Mesothelial cell of epicardium (in vitro differentiated cells): ENCODE results near the gene HMGCL. TPM values are rescaled to one million over a fixed set of nuclear protein-coding genes. Genes with fewer than 3 reads are reported as not detected.

ENCODE experiments used
- DNase-seq, 2 experiments: peaks; one replicate each; pipeline ENCODE4 v3.0.0; 2021; ENCODE audit warnings: low spot score in 2 of 2; ENCODE audit not compliant: unreplicated experiment in 2 of 2
- H3K27ac Mint-ChIP-seq: 2 replicates; pipeline ENCODE4 v1.8.0; 2021; ENCODE audit warnings: mixed read lengths
- H3K27me3 Mint-ChIP-seq: 2 replicates; pipeline ENCODE4 v1.8.0; 2021; ENCODE audit warnings: low read depth, mixed read lengths
- H3K36me3 Mint-ChIP-seq: 2 replicates; pipeline ENCODE4 v1.8.0; 2021; ENCODE audit warnings: mixed read lengths
- H3K4me1 Mint-ChIP-seq: 2 replicates; pipeline ENCODE4 v1.8.0; 2021; ENCODE audit warnings: mixed read lengths
- H3K4me3 Mint-ChIP-seq: 2 replicates; pipeline ENCODE4 v1.8.0; 2021; ENCODE audit warnings: mild to moderate bottlenecking, moderate library complexity, mixed read lengths
- H3K9me3 Mint-ChIP-seq: 2 replicates; pipeline ENCODE4 v1.8.0; 2021; ENCODE audit warnings: mixed read lengths
- total RNA-seq: library from RNA; stranded (reverse); gene quantifications from 3 replicates; pipeline ENCODE4 v1.2.1, GENCODE V29; 2021
- TF ChIP-seq, protein P1 (sequence below): fragments of 200-600 bp; sonication (generic); IDR thresholded peaks from one replicate; pipeline ENCODE4 v1.5.0; 2021; ENCODE audit warnings: antibody characterized with exemption; ENCODE audit not compliant: unreplicated experiment

Gene HMGCL
- 27.4 to 30.7 TPM (median 29.2 TPM) in 3 replicates for total RNA-seq

DNA sequence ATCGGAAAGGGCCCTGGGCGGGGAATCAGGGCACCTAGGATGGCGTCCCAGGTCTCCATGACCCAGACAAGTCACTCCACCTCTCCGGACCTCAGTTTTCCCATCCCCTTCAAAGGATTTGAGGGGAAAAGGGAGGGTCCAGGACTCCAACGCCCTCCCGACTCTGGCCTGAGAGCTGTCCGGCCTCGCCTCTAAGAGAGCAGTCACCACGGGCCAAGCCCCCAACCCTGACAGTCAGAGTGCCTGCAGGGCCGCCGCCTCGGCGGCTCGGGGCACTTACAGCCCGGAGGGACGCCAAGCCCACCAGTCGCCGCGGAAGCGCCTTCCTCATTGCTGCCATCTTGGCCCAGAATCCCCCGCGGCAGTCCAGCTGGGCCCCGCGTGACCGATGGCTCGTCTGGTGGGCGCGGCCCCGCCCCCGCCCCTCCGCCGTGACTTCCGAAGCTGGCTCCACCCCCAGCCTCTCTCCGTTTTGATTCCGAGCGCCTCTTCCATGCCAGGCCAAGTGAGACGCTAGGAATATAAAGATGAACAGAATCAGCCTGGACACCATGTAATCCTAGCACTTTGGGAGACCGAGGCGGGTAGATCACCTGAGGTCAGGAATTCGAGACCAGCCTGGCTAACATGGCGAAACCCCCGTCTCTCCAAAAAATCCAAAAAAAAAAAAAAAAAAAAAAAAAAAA is at the start of gene HMGCL:
Gene HMGCL, minus strand, starts transcription at position 354 of the 686 bp plus-strand sequence. Its CDS starts 14 bp downstream, at position 340.
- H3K4me1 Mint-ChIP-seq = peaks cover 13% of the 10 kb centered on the region
- TF ChIP-seq, protein P1, sequence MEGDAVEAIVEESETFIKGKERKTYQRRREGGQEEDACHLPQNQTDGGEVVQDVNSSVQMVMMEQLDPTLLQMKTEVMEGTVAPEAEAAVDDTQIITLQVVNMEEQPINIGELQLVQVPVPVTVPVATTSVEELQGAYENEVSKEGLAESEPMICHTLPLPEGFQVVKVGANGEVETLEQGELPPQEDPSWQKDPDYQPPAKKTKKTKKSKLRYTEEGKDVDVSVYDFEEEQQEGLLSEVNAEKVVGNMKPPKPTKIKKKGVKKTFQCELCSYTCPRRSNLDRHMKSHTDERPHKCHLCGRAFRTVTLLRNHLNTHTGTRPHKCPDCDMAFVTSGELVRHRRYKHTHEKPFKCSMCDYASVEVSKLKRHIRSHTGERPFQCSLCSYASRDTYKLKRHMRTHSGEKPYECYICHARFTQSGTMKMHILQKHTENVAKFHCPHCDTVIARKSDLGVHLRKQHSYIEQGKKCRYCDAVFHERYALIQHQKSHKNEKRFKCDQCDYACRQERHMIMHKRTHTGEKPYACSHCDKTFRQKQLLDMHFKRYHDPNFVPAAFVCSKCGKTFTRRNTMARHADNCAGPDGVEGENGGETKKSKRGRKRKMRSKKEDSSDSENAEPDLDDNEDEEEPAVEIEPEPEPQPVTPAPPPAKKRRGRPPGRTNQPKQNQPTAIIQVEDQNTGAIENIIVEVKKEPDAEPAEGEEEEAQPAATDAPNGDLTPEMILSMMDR = no peak
- H3K4me3 Mint-ChIP-seq = peak within 1 kb of the TSS; percentile 96
- H3K27ac Mint-ChIP-seq = peak within 1 kb of the TSS; percentile 97
- no peaks in the 10 kb centered on the region for H3K36me3 Mint-ChIP-seq
- H3K9me3 Mint-ChIP-seq = no peaks in the 10 kb centered on the region
- H3K27me3 Mint-ChIP-seq = no peaks in the 10 kb centered on the region
- DNase-seq = peak; percentile 89

DNA sequence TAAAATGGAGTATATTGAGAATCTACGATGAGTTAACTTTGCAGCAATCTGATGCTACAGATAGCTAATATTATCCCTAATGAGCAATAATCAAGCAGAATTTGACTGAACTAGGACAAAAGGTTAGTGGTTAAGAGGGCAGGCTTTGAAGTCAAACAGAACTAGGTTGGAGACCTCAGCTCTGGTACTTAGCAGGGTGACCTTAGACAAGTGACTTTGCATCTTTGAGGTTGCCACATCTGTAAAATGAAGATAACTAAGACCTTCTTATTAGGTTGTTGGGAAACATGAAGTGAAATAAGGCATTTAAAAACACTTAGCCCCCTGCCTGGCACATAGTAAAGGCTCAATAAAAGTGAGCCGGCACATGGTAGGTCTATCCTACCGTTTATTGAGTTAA is 47.2 kb upstream of the HMGCL start:
- peaks cover 4% of the 10 kb centered on the region for H3K4me1 Mint-ChIP-seq
- peaks cover 9% of the 10 kb centered on the region for H3K9me3 Mint-ChIP-seq
- no peak overlapping the region for H3K4me3 Mint-ChIP-seq
- TF ChIP-seq, protein P1 = no peak
- no peak overlapping the region for H3K27ac Mint-ChIP-seq
- no peak for DNase-seq
- H3K27me3 Mint-ChIP-seq = peaks cover 18% of the 10 kb centered on the region
- H3K36me3 Mint-ChIP-seq = peaks cover 2% of the 10 kb centered on the region

DNA sequence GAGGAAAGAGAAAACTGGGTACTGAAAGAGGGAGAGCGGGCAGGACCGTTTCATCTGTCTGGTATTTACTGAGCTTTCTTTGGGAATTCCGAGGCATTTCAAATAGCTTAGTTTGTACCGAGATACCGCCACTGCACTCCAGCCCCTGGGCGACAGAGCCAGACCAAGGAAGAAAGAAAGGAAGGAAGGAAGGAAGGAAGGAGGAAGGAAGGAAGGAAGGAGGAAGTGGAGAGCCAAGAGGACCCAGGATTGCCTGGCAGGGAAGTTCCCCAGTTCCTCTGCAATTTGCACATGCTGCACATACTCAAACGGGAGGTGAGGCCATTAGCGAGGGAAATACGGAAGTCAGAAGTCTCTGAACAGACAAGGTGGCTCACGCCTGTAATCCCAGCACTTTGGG is 43.8 kb upstream of the HMGCL start:
- peaks cover 23% of the 10 kb centered on the region for H3K4me1 Mint-ChIP-seq
- H3K27ac Mint-ChIP-seq = no peak overlapping the region
- H3K4me3 Mint-ChIP-seq = no peak overlapping the region
- H3K9me3 Mint-ChIP-seq = no peaks in the 10 kb centered on the region
- peaks cover 23% of the 10 kb centered on the region for H3K27me3 Mint-ChIP-seq
- peaks cover 4% of the 10 kb centered on the region for H3K36me3 Mint-ChIP-seq
- no peak for DNase-seq
- TF ChIP-seq, protein P1 = no peak

DNA sequence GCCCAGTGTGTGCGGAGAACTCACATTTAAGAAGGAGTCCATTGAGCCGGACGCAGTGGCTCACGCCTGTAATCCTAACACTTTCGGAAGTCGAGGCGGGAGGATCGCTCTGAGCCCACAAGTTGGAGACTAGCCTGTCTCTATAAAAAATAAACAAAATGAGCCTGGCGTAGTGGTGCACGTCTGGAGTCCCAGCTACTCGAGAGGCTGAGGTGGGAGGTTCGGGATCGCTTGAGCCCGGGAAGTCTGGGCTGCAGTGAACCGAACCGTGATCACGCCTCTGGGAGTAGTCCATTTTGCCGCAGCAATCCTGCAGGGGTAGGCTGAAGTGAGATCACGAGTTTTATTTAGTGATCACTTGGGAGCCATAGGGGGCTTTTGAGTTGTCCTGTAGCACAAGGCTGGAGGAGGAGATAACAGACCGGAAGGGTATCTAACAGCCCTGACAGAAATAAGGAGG is 43.4 kb upstream of the HMGCL start:
- H3K27ac Mint-ChIP-seq = no peak overlapping the region
- TF ChIP-seq, protein P1 = peak; percentile 27
- peak overlapping the region; percentile 77 for H3K4me3 Mint-ChIP-seq

DNA sequence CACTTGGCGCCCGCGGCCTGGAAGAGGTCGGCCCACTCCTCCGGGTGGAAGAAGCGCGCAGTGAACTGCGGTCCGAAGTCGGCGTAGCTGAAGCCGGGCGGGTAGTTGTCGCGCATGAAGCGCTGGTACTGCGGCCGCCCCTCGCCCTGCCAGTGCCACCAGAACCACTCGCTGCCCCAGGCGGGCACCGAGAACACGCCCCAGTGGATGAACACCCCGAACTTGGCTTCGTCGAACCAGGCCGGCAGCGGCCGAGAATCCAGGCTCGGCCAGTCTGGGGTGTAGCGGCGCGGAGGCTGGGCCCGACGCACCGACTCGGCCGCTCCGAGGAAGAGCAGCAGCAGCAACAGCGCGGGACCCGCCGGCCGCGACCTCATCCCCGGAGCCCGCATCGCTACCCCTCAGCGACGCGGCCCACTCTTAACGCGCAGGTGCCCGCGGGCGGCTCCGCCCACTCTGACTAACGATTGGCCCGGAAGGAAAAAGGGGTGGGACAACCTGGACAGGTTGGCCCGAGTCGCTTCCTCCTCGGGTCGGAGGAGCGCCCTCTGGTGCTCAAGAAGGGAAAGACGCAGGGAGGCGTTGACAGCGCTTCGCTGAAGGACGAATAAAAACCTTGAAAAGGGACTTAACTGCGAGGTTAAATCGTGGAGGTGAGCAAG is 42.8 kb upstream of the HMGCL start, which contains the start of gene FUCA1:
Gene FUCA1, minus strand, starts transcription at position 396 of the 662 bp plus-strand sequence. Its CDS starts 4 bp downstream, at position 392.
- Mint-ChIP-seq H3K9me3 (no peaks in the 10 kb centered on the region), H3K4me3 (peak within 1 kb of the TSS; percentile 77), H3K27me3 (peaks cover 23% of the 10 kb centered on the region), H3K27ac (no peak within 1 kb of the TSS), H3K4me1 (peaks cover 23% of the 10 kb centered on the region), H3K36me3 (peaks cover 4% of the 10 kb centered on the region)
- TF ChIP-seq, protein P1 = peak; percentile 91
- peak; percentile 89 to 97 for DNase-seq

More for the DNA sequence above, 43.4 kb upstream of the HMGCL start:
- Mint-ChIP-seq H3K27me3 (peaks cover 23% of the 10 kb centered on the region), H3K36me3 (peaks cover 4% of the 10 kb centered on the region), H3K9me3 (no peaks in the 10 kb centered on the region), H3K4me1 (peaks cover 23% of the 10 kb centered on the region)
- no peak for DNase-seq
